Measurements from ENCODE around the gene CDKAL1. TPM values are rescaled to one million over a fixed set of nuclear protein-coding genes. Genes with fewer than 3 reads are reported as not detected.
A peak's percentile ranks its signal among the peaks of the same experiment; 100 is the strongest.

Gene CDKAL1
- total RNA-seq, 2 donors from 2014 or later = 23.5 to 26.4 TPM

- Mint-ChIP-seq H3K4me1 (peaks cover 24% of the 10 kb centered on the region), H3K27ac (no peak overlapping the region), H3K36me3 (ENCODE audit: low read depth) (no peaks in the 10 kb centered on the region), H3K9me3 (peaks cover 13% of the 10 kb centered on the region), H3K4me3 (no peak overlapping the region), H3K27me3 (ENCODE audit: insufficient read depth) (peaks cover 1% of the 10 kb centered on the region)
- Histone ChIP-seq H3K9ac (ENCODE audit: extremely low read depth, low read length, poor library complexity, severe bottlenecking) (no peak overlapping the region), H3K4me1 (ENCODE audit: control insufficient read depth, insufficient read depth, low read length) (no peaks in the 10 kb centered on the region), H3K36me3 (ENCODE audit: control insufficient read depth, insufficient read depth, low read length) (no peaks in the 10 kb centered on the region), H3K27ac (ENCODE audit: low read depth, low read length) (peak overlapping the region; percentile 73), H3K4me3 (ENCODE audit: low read length) (no peak overlapping the region), H3K27me3 (ENCODE audit: control insufficient read depth, insufficient read depth, low read length, poor library complexity, severe bottlenecking) (no peaks in the 10 kb centered on the region), H3K9me3 (ENCODE audit: control insufficient read depth, low read length) (peaks cover 9% of the 10 kb centered on the region)
- 91 to 94% methylated on average over 12 to 14 of the region's 14 CpGs for WGBS, 2 experiments (ENCODE audit: insufficient coverage in 1 of 2, insufficient read length in 1 of 2)
- DNase-seq = no peak
- TF ChIP-seq, protein P1, sequence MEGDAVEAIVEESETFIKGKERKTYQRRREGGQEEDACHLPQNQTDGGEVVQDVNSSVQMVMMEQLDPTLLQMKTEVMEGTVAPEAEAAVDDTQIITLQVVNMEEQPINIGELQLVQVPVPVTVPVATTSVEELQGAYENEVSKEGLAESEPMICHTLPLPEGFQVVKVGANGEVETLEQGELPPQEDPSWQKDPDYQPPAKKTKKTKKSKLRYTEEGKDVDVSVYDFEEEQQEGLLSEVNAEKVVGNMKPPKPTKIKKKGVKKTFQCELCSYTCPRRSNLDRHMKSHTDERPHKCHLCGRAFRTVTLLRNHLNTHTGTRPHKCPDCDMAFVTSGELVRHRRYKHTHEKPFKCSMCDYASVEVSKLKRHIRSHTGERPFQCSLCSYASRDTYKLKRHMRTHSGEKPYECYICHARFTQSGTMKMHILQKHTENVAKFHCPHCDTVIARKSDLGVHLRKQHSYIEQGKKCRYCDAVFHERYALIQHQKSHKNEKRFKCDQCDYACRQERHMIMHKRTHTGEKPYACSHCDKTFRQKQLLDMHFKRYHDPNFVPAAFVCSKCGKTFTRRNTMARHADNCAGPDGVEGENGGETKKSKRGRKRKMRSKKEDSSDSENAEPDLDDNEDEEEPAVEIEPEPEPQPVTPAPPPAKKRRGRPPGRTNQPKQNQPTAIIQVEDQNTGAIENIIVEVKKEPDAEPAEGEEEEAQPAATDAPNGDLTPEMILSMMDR (conservative IDR thresholded peaks at IDR 0.05) = no peak
These were observed 736.5 kb downstream of the CDKAL1 start for GRCh38 chr6:21270636-21271201.

GRCh38 chr6:21271428-21272155 lies 737.3 kb downstream of the CDKAL1 start:
- Histone ChIP-seq H3K4me3 (ENCODE audit: low read length) (no peak overlapping the region), H3K9me3 (ENCODE audit: control insufficient read depth, low read length) (peaks cover 9% of the 10 kb centered on the region), H3K4me1 (ENCODE audit: control insufficient read depth, insufficient read depth, low read length) (no peaks in the 10 kb centered on the region), H3K27me3 (ENCODE audit: control insufficient read depth, insufficient read depth, low read length, poor library complexity, severe bottlenecking) (no peaks in the 10 kb centered on the region), H3K36me3 (ENCODE audit: control insufficient read depth, insufficient read depth, low read length) (no peaks in the 10 kb centered on the region), H3K27ac (ENCODE audit: low read depth, low read length) (peak overlapping the region; percentile 73), H3K9ac (ENCODE audit: extremely low read depth, low read length, poor library complexity, severe bottlenecking) (no peak overlapping the region)
- no peak overlapping the region for H3K27ac Mint-ChIP-seq
- TF ChIP-seq, protein P1 (conservative IDR thresholded peaks at IDR 0.05) = peak; percentile 65
- 75 to 86% methylated on average over 7 of the region's 7 CpGs for WGBS, 2 experiments (ENCODE audit: insufficient coverage in 1 of 2, insufficient read length in 1 of 2)
- peaks cover 31% of the 10 kb centered on the region for H3K4me1 Mint-ChIP-seq
- DNase-seq = peak; percentile 59
- peaks cover 13% of the 10 kb centered on the region for H3K9me3 Mint-ChIP-seq
- no peaks in the 10 kb centered on the region for H3K36me3 Mint-ChIP-seq (ENCODE audit: low read depth)
- no peak overlapping the region for H3K4me3 Mint-ChIP-seq
- peaks cover 1% of the 10 kb centered on the region for H3K27me3 Mint-ChIP-seq (ENCODE audit: insufficient read depth)

- DNase-seq = no peak
- Histone ChIP-seq H3K9ac (ENCODE audit: extremely low read depth, low read length, poor library complexity, severe bottlenecking) (no peak overlapping the region), H3K4me3 (ENCODE audit: low read length) (no peak overlapping the region), H3K4me1 (ENCODE audit: control insufficient read depth, insufficient read depth, low read length) (peaks cover 7% of the 10 kb centered on the region), H3K36me3 (ENCODE audit: control insufficient read depth, insufficient read depth, low read length) (no peaks in the 10 kb centered on the region), H3K9me3 (ENCODE audit: control insufficient read depth, low read length) (peaks cover 9% of the 10 kb centered on the region), H3K27me3 (ENCODE audit: control insufficient read depth, insufficient read depth, low read length, poor library complexity, severe bottlenecking) (no peaks in the 10 kb centered on the region), H3K27ac (ENCODE audit: low read depth, low read length) (no peak overlapping the region)
- no peak overlapping the region for H3K27ac Mint-ChIP-seq
- TF ChIP-seq, protein P1 (conservative IDR thresholded peaks at IDR 0.05) = no peak
- 71 to 95% methylated on average over 1 to 2 of the region's 2 CpGs for WGBS, 2 experiments (ENCODE audit: insufficient coverage in 1 of 2, insufficient read length in 1 of 2)
- H3K4me1 Mint-ChIP-seq = peaks cover 43% of the 10 kb centered on the region
- H3K9me3 Mint-ChIP-seq = peaks cover 13% of the 10 kb centered on the region
- peaks cover 1% of the 10 kb centered on the region for H3K27me3 Mint-ChIP-seq (ENCODE audit: insufficient read depth)
- H3K36me3 Mint-ChIP-seq (ENCODE audit: low read depth) = no peaks in the 10 kb centered on the region
- H3K4me3 Mint-ChIP-seq = no peak overlapping the region
These were observed 739.2 kb downstream of the CDKAL1 start for GRCh38 chr6:21273451-21273850.

All from endodermal cell (in vitro differentiated cells).